GM12878 (cell line): Measurements from ENCODE around the gene KIZ. TPM values are rescaled to one million over a fixed set of nuclear protein-coding genes. Genes with fewer than 3 reads are reported as not detected.

Experiments
- ATAC-seq: fragments of 200-7000 bp; cut with Tn5 transposase; 3 replicates; pipeline ENCODE4 v1.9.1; 2020; ENCODE audit warnings: mild to moderate bottlenecking, moderate library complexity
- BruUV-seq: library from RNA; stranded (reverse); fragments of 400-500 nt; replicated peaks from 2 replicates; lab custom pipeline; 2021; lab: Mats Ljungman, UMichigan
- CTCF ChIA-PET: fragments of 300-600 bp; sonication (Branson Sonifier 250); formaldehyde crosslinking; extraction: SDS; loops from one replicate; lab custom pipeline; 2021; ENCODE audit warnings: inconsistent platforms; lab: Yijun Ruan, JAX
- POLR2A ChIA-PET: fragments of 350-600 bp; formaldehyde crosslinking; extraction: SDS; loops from one replicate; lab custom pipeline; 2021; ENCODE audit warnings: inconsistent platforms; lab: Charles Lee
- RAD21 ChIA-PET: fragments of 300-600 bp; sonication (Branson Sonifier 250); formaldehyde crosslinking; loops from one replicate; lab custom pipeline; 2023; ENCODE audit warnings: antibody characterized with exemption; ENCODE audit not compliant: unreplicated experiment; lab: Charles Lee
- SMC1A ChIA-PET: fragments of 300-600 bp; sonication (Branson Sonifier 250); formaldehyde crosslinking; loops from one replicate; lab custom pipeline; 2023; ENCODE audit not compliant: unreplicated experiment, uncharacterized antibody; lab: Charles Lee
- DNase-seq: peaks from one replicate; pipeline ENCODE4 v3.0.0-alpha.2; 2011; ENCODE audit warnings: low read depth, low spot score
- FAIRE-seq: peaks from 3 replicates; lab custom pipeline; 2011; peaks lifted over from hg19 to GRCh38; lab: Jason Lieb, UNC
- H2AFZ ChIP-seq: 2 replicates; pipeline ENCODE4 v1.6.0; 2011; ENCODE audit warnings: low read depth, low read length, control low read depth; ENCODE audit not compliant: control insufficient read depth
- H3K27ac ChIP-seq: 2 replicates; pipeline ENCODE4 v1.5.1; 2011; ENCODE audit warnings: control low read depth; ENCODE audit not compliant: control insufficient read depth, insufficient read depth
- H3K27me3 ChIP-seq, 2 experiments: replicated peaks in 1 of 2; 2 replicates each; pipeline versions ENCODE4 v1.6.0 to v1.6.1; 2011; ENCODE audit warnings: low read length in 1 of 2; ENCODE audit not compliant: control insufficient read depth in 2 of 2, insufficient read depth in 2 of 2
- H3K36me3 ChIP-seq, 2 experiments: 2 replicates each; pipeline ENCODE4 v1.5.1; 2011; ENCODE audit warnings: low read length in 1 of 2; ENCODE audit not compliant: control insufficient read depth in 2 of 2, insufficient read depth in 2 of 2
- H3K4me1 ChIP-seq: 2 replicates; pipeline ENCODE4 v1.6.1; 2011; ENCODE audit warnings: mild to moderate bottlenecking, low read length, moderate library complexity, mixed read lengths; ENCODE audit not compliant: control insufficient read depth, insufficient read depth
- H3K4me2 ChIP-seq: 2 replicates; pipeline ENCODE4 v1.6.0; 2011; ENCODE audit warnings: control low read depth; ENCODE audit not compliant: control insufficient read depth, insufficient read depth
- H3K4me3 ChIP-seq: fragments of 200-600 bp; sonication (generic); 2 replicates; pipeline ENCODE4 v1.5.1; 2016
- H3K79me2 ChIP-seq: 2 replicates; pipeline ENCODE4 v1.6.0; 2011; ENCODE audit warnings: low read length; ENCODE audit not compliant: control insufficient read depth, insufficient read depth
- H3K9ac ChIP-seq: 2 replicates; pipeline ENCODE4 v1.8.0; 2011; ENCODE audit warnings: low read length, control low read depth, mixed read lengths; ENCODE audit not compliant: control insufficient read depth, insufficient read depth
- H3K9me3 ChIP-seq: replicated peaks from 3 replicates; pipeline ENCODE4 v1.5.1; 2011; ENCODE audit warnings: mild to moderate bottlenecking, low read length; ENCODE audit not compliant: control insufficient read depth, insufficient read depth
- H4K20me1 ChIP-seq: 2 replicates; pipeline ENCODE4 v1.6.0; 2011; ENCODE audit not compliant: control insufficient read depth, insufficient read depth
- BMI1 ChIP-seq: fragments of 450-650 bp; IDR thresholded peaks from 2 replicates; pipeline ENCODE4 v1.6.1; 2016; ENCODE audit warnings: mild to moderate bottlenecking, moderate library complexity, borderline replicate concordance
- CBX3 ChIP-seq: fragments of 200-600 bp; sonication (generic); IDR thresholded peaks from 2 replicates; pipeline ENCODE4 v1.6.1; 2016; ENCODE audit warnings: low read depth, borderline replicate concordance
- GABPA ChIP-seq: IDR thresholded peaks from 2 replicates; pipeline ENCODE4 v1.6.1; 2014; ENCODE audit warnings: antibody characterized with exemption, low read depth, mild to moderate bottlenecking, inconsistent platforms
- KLF5 ChIP-seq: fragments of 450-650 bp; IDR thresholded peaks from 2 replicates; pipeline ENCODE4 v1.6.1; 2014; ENCODE audit warnings: mild to moderate bottlenecking; ENCODE audit not compliant: partially characterized antibody
- PRDM15 ChIP-seq: fragments of 450-650 bp; formaldehyde crosslinking; IDR thresholded peaks from 2 replicates; pipeline ENCODE4 v1.4.0; 2020; ENCODE audit warnings: mild to moderate bottlenecking, moderate library complexity
- RAD51 ChIP-seq: fragments of 450-650 bp; IDR thresholded peaks from 2 replicates; pipeline ENCODE4 v1.6.1; 2016; ENCODE audit warnings: moderate library complexity, mild to moderate bottlenecking, inconsistent platforms
- SREBF1 ChIP-seq: IDR thresholded peaks from 2 replicates; pipeline ENCODE4 v1.6.1; 2012; ENCODE audit warnings: mild to moderate bottlenecking, low read length
- ZNF217 ChIP-seq: fragments of 450-650 bp; IDR thresholded peaks from 2 replicates; pipeline ENCODE4 v1.6.1; 2017; ENCODE audit warnings: antibody characterized with exemption, mild to moderate bottlenecking
- ZNF24 ChIP-seq: fragments of 450-650 bp; IDR thresholded peaks from 2 replicates; pipeline ENCODE4 v1.6.1; 2017; ENCODE audit warnings: antibody characterized with exemption, mild to moderate bottlenecking
- WGBS: methylation state at CpG from one replicate; pipeline ENCODE4 v1.1.6; 2016; ENCODE audit warnings: low lambda C conversion rate; ENCODE audit not compliant: insufficient replicate concordance, insufficient coverage; ENCODE audit errors: missing lambda C conversion rate; 5-methylcytosine and 5-hydroxymethylcytosine counted together
- in situ Hi-C: fragments of 300-500 bp; cut with MboI; formaldehyde crosslinking; loops from 9 replicates; pipeline ENCODE4 v1.14.3; 2018; ENCODE audit warnings: mixed read lengths
- intact Hi-C: fragments of 100-400 bp; cut with micrococcal nuclease; formaldehyde crosslinking; loops from one replicate; pipeline ENCODE4 v1.14.2; 2022; ENCODE audit not compliant: unreplicated experiment
- polyA plus RNA-seq, 11 experiments: library from polyadenylated mRNA; depleted of rRNA in 4 of 11; unstranded in 6 of 11; stranded (reverse) in 5 of 11; fragments of >200 nt; fragmentation: Nextera tagmentation in 4 of 11; fragmentation: Illumina TruSeq in 1 of 11; extraction: Ambion mirVana in 4 of 11; extraction: Trizol in 1 of 11; gene quantifications; 1 replicate in 1 of 11; 2 replicates in 10 of 11; pipeline versions ENCODE4 v1.2.1 to v1.2.3, GENCODE V29; 2011 to 2016; ENCODE audit warnings: inconsistent platforms in 2 of 11, missing spikeins in 2 of 11, low read depth in 1 of 11
- total RNA-seq, 4 experiments: library from RNA; depleted of rRNA in 3 of 4; stranded (reverse); fragments of >200 nt in 3 of 4; fragmentation: Illumina TruSeq in 1 of 4; extraction: Trizol in 1 of 4; gene quantifications; 2 replicates each; pipeline versions ENCODE4 v1.2.1 to v1.2.3, GENCODE V29; 2013 to 2021
- TF ChIP-seq, protein P1 (sequence below): fragments of 450-650 bp; formaldehyde crosslinking; IDR thresholded peaks from 2 replicates; pipeline ENCODE4 v1.4.0; 2022; ENCODE audit warnings: mild to moderate bottlenecking, moderate library complexity

KIZ gene
- total and polyA plus RNA-seq, 10 of the 15 experiments (the other 5 are each of a cell fraction or from before 2014, with no cell fraction given), result 2.7 to 11.0 (median 7.3) TPM

GRCh38 chr20:21155268-21155667, 29.4 kb downstream of the KIZ start (continued):
- no peak for TF ChIP-seq PRDM15 (CRISPR knock-in tag)
- TF ChIP-seq SREBF1, result no peak
- no peak for TF ChIP-seq ZNF217
- no peak for TF ChIP-seq BMI1
- TF ChIP-seq KLF5, result no peak

GRCh38 chr20:21156266-21156665, 30.4 kb downstream of the KIZ start:
- in situ Hi-C loops (no loop called here), intact Hi-C loops (no loop called here)
- Histone ChIP-seq H2AFZ (no peak overlapping the region), H3K36me3 (no peaks in the 10 kb centered on the region), H3K4me3 (no peak overlapping the region), H3K79me2 (no peaks in the 10 kb centered on the region), H3K27ac (no peak overlapping the region), H3K4me2 (no peak overlapping the region), H3K27me3 (no peaks in the 10 kb centered on the region), H3K4me1 (peaks cover 2% of the 10 kb centered on the region; the same call in 1 of the 2 replicates), H4K20me1 (no peaks in the 10 kb centered on the region), H3K9ac (no peak overlapping the region), H3K9me3 (no peaks in the 10 kb centered on the region)
- ChIA-PET POLR2A (no interaction called here), CTCF (no interaction called here), SMC1A (no interaction called here), RAD21 (no interaction called here)
- FAIRE-seq, result peak; percentile 35
- TF ChIP-seq GABPA, result no peak
- TF ChIP-seq ZNF24, result no peak
- TF ChIP-seq RAD51, result no peak
- TF ChIP-seq, protein P1, sequence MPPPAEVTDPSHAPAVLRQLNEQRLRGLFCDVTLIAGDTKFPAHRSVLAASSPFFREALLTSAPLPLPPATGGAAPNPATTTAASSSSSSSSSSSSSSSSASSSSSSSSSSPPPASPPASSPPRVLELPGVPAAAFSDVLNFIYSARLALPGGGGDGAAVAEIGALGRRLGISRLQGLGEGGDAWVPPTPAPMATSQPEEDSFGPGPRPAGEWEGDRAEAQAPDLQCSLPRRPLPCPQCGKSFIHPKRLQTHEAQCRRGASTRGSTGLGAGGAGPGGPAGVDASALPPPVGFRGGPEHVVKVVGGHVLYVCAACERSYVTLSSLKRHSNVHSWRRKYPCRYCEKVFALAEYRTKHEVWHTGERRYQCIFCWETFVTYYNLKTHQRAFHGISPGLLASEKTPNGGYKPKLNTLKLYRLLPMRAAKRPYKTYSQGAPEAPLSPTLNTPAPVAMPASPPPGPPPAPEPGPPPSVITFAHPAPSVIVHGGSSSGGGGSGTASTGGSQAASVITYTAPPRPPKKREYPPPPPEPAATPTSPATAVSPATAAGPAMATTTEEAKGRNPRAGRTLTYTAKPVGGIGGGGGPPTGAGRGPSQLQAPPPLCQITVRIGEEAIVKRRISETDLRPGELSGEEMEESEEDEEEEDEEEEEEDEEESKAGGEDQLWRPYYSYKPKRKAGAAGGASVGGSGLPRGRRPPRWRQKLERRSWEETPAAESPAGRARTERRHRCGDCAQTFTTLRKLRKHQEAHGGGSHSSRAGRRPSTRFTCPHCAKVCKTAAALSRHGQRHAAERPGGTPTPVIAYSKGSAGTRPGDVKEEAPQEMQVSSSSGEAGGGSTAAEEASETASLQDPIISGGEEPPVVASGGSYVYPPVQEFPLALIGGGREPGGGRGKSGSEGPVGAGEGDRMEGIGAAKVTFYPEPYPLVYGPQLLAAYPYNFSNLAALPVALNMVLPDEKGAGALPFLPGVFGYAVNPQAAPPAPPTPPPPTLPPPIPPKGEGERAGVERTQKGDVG (CRISPR knock-in tag), result no peak
- TF ChIP-seq CBX3, result no peak
- no peak for TF ChIP-seq ZNF217
- 95% methylated on average over 1 of the region's 1 CpG for WGBS
- ATAC-seq, result no peak
- no peak for DNase-seq
- BruUV-seq, result no TSS peak
